ENCODE data around the gene CRISPLD2.

- TF ChIP-seq CTCF (IDR thresholded peaks at IDR 0.05) = no peak
- TF ChIP-seq ZFX (IDR thresholded peaks at IDR 0.05; ENCODE audit: borderline replicate concordance) = no peak
These were observed 2.2 kb downstream of the CRISPLD2 start for GRCh38 chr16:84821728-84822689.

Measured in 22Rv1 (cell line).